ENCODE data around the gene DLX2.

DLX2 gene

DNA sequence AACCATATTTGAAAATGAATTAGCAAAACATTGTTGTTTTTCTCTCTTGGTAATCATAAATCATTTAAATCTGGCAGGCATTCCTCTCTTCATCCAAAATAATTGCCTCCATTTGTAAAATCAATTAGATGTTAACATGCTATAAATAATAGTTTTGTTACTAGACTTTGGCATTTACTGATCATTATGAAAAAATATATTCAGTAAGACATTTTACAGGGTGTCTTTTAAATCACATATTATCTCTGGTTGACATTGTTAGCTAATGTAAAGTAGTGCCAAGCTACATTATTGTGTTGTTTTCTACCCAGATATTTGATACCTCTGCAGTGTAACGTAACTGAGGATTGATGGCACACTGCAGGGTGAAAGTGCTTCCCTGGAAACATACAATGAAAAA is 49.2 kb downstream of the DLX2 start:
- DNase-seq (ENCODE audit: low spot score) = no peak

DNA sequence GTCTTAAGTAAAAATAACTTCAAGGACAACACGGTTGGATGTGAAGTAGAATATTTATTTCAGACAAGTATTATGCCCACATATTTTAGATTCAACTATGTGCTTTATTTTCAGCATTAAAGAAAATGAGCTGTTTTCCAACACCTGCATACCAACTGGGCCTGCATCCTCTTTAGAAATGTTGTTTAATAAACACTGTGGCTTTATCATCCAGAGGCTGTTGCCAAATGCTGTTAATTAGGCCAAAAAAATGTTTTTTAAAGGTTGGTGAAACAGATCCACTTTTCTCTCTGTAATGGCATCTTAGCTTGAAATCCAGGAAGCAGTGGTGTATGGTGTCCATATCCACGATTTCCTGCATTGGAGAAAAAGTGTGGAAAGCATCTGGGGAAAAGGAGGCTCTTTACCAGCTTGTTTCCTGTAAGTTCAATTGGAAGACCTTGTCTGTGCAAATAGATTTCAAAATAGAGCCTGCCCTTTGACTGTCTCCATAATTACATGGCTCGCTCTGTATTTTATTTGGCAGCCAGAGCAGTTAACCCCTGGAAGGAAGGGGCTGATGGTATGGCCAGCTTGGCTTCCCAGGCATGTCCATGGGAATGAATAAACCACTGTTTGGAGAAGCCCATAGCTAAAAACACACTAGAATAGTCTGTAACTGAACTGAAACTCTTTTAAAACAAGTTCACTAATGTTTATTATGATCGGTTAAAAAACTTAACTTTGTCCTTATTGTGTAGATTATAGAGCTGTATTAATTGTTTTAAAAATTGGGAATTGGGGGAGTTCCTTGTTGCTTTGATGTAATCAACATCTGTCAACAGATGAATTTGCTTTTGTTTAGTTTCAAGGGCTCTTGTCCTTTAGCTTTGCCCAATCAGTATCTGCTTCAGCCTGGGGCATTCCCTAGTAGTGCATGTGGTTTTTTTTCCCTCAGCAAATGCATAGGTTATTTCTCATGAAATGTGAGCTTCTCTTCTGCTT is 50.4 kb downstream of the DLX2 start:
- DNase-seq (ENCODE audit: low spot score) = no peak

DNA sequence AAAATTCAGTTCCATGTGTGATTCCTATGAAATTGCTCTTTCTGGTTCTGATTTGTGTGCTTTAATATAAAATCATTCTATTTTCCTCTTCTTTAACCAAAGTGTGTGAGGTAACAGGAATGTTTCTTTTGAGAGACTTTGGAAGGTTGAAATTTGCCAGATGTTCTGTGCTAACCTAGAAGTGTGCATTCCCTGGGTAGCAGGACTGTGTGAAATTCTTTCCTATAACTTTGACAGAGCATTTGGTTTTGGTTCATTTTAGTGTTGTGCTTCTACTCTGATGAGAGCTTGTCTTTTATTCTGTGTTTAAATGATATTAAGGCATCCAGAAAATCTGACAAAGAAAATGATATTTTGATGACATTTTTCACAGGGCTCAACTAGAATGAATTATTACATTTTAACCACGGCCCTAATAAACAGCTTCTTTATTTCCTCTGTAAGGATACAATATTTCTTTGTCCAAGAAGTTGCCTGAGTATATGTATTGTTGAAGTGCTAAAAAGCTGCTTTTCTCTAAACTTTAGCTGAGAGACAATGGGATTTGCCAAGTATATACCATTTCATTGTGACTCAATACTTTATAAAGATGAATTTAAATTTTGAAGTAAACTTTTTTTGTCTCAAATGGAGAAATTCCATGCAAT is 52.1 kb downstream of the DLX2 start:
- no peak for DNase-seq (ENCODE audit: low spot score)

DNA sequence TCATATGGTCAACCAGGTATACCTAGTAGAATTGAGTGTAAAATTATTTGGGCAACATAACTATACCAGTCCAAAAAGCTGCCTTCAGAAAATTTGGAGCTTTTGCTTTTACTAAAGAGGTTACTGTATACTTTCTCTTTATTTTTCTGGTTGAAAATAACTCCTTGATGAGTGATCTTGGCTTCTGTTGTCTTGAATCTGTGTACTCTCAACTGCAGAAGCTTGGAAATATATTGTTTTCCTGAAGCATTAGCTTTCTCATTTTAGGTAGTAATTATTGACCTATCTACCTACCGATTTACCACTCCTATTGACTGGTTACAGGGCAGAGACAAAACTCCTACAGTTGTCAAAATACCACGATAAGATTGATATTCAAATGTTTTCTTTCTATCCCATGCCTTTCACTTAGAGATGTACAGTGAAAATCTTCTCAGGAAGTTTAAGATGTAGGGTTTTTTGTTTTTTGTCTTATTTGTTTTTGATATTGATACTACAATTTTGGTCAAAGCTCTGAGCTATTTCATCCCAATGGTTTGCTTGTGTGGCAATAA is 53.1 kb downstream of the DLX2 start:
- DNase-seq (ENCODE audit: low spot score) = no peak

Data from AG08395 (cell line).